ENCODE data around the gene MAPK12.

MAPK12 gene

GRCh38 chr22:50298937-50299784 lies 37.7 kb upstream of the MAPK12 start:
- no peak for DNase-seq

GRCh38 chr22:50298266-50298637 lies 36.8 kb upstream of the MAPK12 start:
- no peak for DNase-seq

GRCh38 chr22:50297510-50298265 lies 36.2 kb upstream of the MAPK12 start:
- DNase-seq, result no peak

GRCh38 chr22:50296658-50297490 lies 35.4 kb upstream of the MAPK12 start:
- no peak for DNase-seq

- no peak for DNase-seq
Observed at GRCh38 chr22:50294319-50294656, 32.8 kb upstream of the MAPK12 start.

GRCh38 chr22:50293441-50294318 lies 32.2 kb upstream of the MAPK12 start:
- no peak for DNase-seq

- DNase-seq, result no peak
Observed at GRCh38 chr22:50292643-50293440, 31.4 kb upstream of the MAPK12 start.

GRCh38 chr22:50289942-50290630 lies 28.6 kb upstream of the MAPK12 start:
- DNase-seq, result no peak

GRCh38 chr22:50289151-50289941 lies 27.9 kb upstream of the MAPK12 start:
- DNase-seq, result no peak

GRCh38 chr22:50287731-50288130 lies 26.2 kb upstream of the MAPK12 start:
- no peak for DNase-seq

- DNase-seq, result no peak
Observed at GRCh38 chr22:50286701-50287318, 25.3 kb upstream of the MAPK12 start.

GRCh38 chr22:50286275-50286674 lies 24.8 kb upstream of the MAPK12 start:
- no peak for DNase-seq

- DNase-seq, result no peak
Observed at GRCh38 chr22:50285568-50286229, 24.2 kb upstream of the MAPK12 start.

GRCh38 chr22:50284479-50284878 lies 23.0 kb upstream of the MAPK12 start:
- no peak for DNase-seq

GRCh38 chr22:50283821-50284220 lies 22.3 kb upstream of the MAPK12 start:
- DNase-seq, result no peak

GRCh38 chr22:50282361-50283155 lies 21.1 kb upstream of the MAPK12 start:
- no peak for DNase-seq

- no peak for DNase-seq
Observed at GRCh38 chr22:50281957-50282356, 20.5 kb upstream of the MAPK12 start.

- no peak for DNase-seq
Observed at GRCh38 chr22:50281384-50281760, 19.9 kb upstream of the MAPK12 start.
